A549 treated with AZD2906 at 1 μM for 4 hours (cell line): ENCODE measurements around the gene SGO1. TPM values are rescaled to one million over a fixed set of nuclear protein-coding genes. Genes with fewer than 3 reads are reported as not detected.

Experiments used
- total RNA-seq: library from RNA; stranded (reverse); fragments of 200-300 nt; extraction: Qiagen RNA extraction; gene quantifications from 5 replicates; pipeline ENCODE4 v1.2.3, GENCODE V29; 2022

The SGO1 gene
- total RNA-seq: 11.8 to 17.6 TPM (median 13.7 TPM) in 5 replicates

DNA sequence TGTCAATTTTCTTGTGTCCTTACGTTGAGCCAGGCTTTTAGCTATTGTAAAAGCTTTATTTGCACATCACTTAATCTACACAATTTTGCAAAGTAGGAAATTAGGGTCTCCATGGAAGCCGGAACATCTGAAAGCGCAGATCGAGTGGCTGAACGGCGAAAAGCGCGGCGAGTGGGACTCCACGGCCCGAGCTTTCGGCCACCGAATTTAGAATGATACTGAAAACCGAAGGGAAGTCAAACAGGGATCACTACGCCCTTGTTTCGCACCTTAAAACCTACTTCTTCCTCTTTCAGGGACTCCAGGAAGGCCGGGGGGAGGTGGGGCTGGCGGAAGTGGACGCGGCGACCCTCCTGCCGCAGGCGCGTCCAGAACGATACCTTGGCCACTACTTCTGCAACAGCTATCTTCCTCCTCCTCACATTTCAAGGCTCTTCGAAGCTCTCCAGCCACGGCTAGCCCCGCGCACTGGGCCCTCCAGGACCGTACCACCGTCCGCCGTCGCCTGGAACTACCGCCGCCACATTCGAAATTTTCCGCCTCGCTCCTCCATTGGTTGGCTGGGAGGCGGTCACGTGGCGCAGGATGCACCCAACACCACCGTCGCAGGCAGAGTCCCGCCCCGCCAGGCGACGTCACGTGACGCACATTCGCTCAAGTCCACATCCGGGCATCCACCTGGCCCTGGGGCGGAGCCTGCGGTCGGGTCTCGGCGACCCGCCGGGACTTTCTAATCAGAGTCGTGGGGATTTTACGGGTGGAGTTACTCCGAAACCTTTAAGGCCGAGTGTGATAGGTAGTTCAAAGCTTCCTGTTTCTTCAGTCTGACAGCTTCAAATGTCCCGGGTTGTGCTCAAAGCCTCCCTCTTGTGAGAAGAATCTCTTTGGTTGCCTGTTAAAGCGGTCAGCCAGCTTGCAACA lies at the start of gene SGO1:
Gene SGO1, minus strand, starts transcription at position 528 of the 921 bp plus-strand sequence. CDS start 2,179 bp downstream, outside the sequence.

Other genes starting within 250 kb of the SGO1 start
- gene RAB5A, start 239.1 kb downstream of the SGO1 start, total RNA-seq: 41.3 to 66.5 TPM (median 48.0 TPM) in 5 replicates
- gene PP2D1, start 173.9 kb downstream of the SGO1 start, total RNA-seq: not detected in 5 replicates
- 4.6 to 6.7 TPM (median 5.9 TPM) in 5 replicates for gene KAT2B, start 145.8 kb downstream of the SGO1 start, total RNA-seq